ENCODE measurements around the gene BRSK2. TPM values are rescaled to one million over a fixed set of nuclear protein-coding genes. Genes with fewer than 3 reads are reported as not detected.
"Not testable (repeated sequence)": the region's sequence is repeated elsewhere in the genome, so short reads cannot be mapped to it uniquely, and the experiment has no call there.

The BRSK2 gene
- 0.11 and 0.13 TPM in 2 replicates for total RNA-seq (2014; rRNA removed; shearing (Covaris generic))
- not detected in 2 replicates for polyA plus RNA-seq (2016; fragmentation: Nextera tagmentation; extraction: Ambion mirVana)

- no peak within 1 kb of the TSS for H3K27ac ChIP-seq
- no peaks in the 10 kb centered on the region for H3K36me3 ChIP-seq (ENCODE audit: low read depth)
- no peaks in the 10 kb centered on the region for H3K4me1 ChIP-seq (ENCODE audit: insufficient read depth)
- in situ Hi-C loops (cut with MboI): no loop called here
- no peaks in the 10 kb centered on the region for H4K20me1 ChIP-seq (ENCODE audit: insufficient read depth)
- DNase-seq: peak; percentile 18
- no peaks in the 10 kb centered on the region for H3K9me2 ChIP-seq (ENCODE audit: insufficient read depth)
- WGBS, 2 experiments (ENCODE audit: low coverage in 1 of 2, low lambda C conversion rate in 2 of 2, missing lambda C conversion rate in 2 of 2): 9 to 10% methylated on average over 23 to 64 of the region's 119 CpGs
- no peaks in the 10 kb centered on the region for H3K79me2 ChIP-seq (ENCODE audit: insufficient read depth)
- H3F3A ChIP-seq (ENCODE audit: insufficient read depth): 0 out of 2 replicates have a peak, but pooled peaks cover 3% of the 10 kb centered on the region
- peaks cover 14% of the 10 kb centered on the region for H3K27me3 ChIP-seq (replicated peaks; ENCODE audit: insufficient read depth)
- no peaks in the 10 kb centered on the region for H3K9me3 ChIP-seq (ENCODE audit: low read depth)
- H3K9ac ChIP-seq: peak within 1 kb of the TSS; percentile 79
- peak within 1 kb of the TSS; percentile 67 for H3K4me2 ChIP-seq (ENCODE audit: unreplicated experiment)
- TF ChIP-seq EZH2phosphoT487 (IDR thresholded peaks at IDR 0.05; ENCODE audit: insufficient read depth, low read depth) (no peak), EZH2 (IDR thresholded peaks at IDR 0.05; ENCODE audit: insufficient read depth, poor library complexity, severe bottlenecking) (no peak)
- H2AFZ ChIP-seq: peak within 1 kb of the TSS; percentile 81
- H3K4me3 ChIP-seq: peak within 1 kb of the TSS; percentile 68
Measured at GRCh38 chr11:1389932-1390568, at the start of gene BRSK2. TSS of gene BRSK2 (plus strand) at chr11:1389934. CDS start at chr11:1390285, 351 bp downstream.

GRCh38 chr11:1340111-1340510 is 49.6 kb upstream of the BRSK2 start:
- no peak overlapping the region for H3K27ac ChIP-seq
- no peak overlapping the region for H3K4me2 ChIP-seq (ENCODE audit: unreplicated experiment)
- peaks cover 5% of the 10 kb centered on the region; the same call in 1 of the 2 replicates for H3K4me1 ChIP-seq (ENCODE audit: insufficient read depth)
- H3K79me2 ChIP-seq (ENCODE audit: insufficient read depth): no peaks in the 10 kb centered on the region
- H2AFZ ChIP-seq: no peak overlapping the region
- in situ Hi-C loops (cut with MboI): no loop called here
- H3K9ac ChIP-seq: no peak overlapping the region
- no peak overlapping the region for H3K4me3 ChIP-seq
- no peaks in the 10 kb centered on the region for H3K9me2 ChIP-seq (ENCODE audit: insufficient read depth)
- peaks cover 11% of the 10 kb centered on the region; the same call in 1 of the 2 replicates for H3F3A ChIP-seq (ENCODE audit: insufficient read depth)
- H3K36me3 ChIP-seq (ENCODE audit: low read depth): no peaks in the 10 kb centered on the region
- WGBS, 2 experiments (ENCODE audit: low coverage in 1 of 2, low lambda C conversion rate in 2 of 2, missing lambda C conversion rate in 2 of 2): 79 to 82% methylated on average over 12 of the region's 12 CpGs
- no peaks in the 10 kb centered on the region for H4K20me1 ChIP-seq (ENCODE audit: insufficient read depth)
- no peak for DNase-seq
- TF ChIP-seq EZH2phosphoT487 (IDR thresholded peaks at IDR 0.05; ENCODE audit: insufficient read depth, low read depth) (no peak), EZH2 (IDR thresholded peaks at IDR 0.05; ENCODE audit: insufficient read depth, poor library complexity, severe bottlenecking) (no peak)
- 0 out of 2 replicates have a peak, but pooled peaks cover 1% of the 10 kb centered on the region for H3K27me3 ChIP-seq (replicated peaks; ENCODE audit: insufficient read depth)
- H3K9me3 ChIP-seq (ENCODE audit: low read depth): no peaks in the 10 kb centered on the region

- in situ Hi-C loops (cut with MboI); H2AFZ ChIP-seq; H3K9me2 ChIP-seq (ENCODE audit: insufficient read depth); H4K20me1 ChIP-seq (ENCODE audit: insufficient read depth); H3K9me3 ChIP-seq (ENCODE audit: low read depth); H3K9ac ChIP-seq; H3K79me2 ChIP-seq (ENCODE audit: insufficient read depth); H3K27me3 ChIP-seq (replicated peaks; ENCODE audit: insufficient read depth); H3K4me3 ChIP-seq; H3K36me3 ChIP-seq (ENCODE audit: low read depth); H3K4me2 ChIP-seq (ENCODE audit: unreplicated experiment); H3K27ac ChIP-seq; H3K4me1 ChIP-seq (ENCODE audit: insufficient read depth); DNase-seq: not testable (repeated sequence)
- 79 to 89% methylated on average over 10 of the region's 10 CpGs for WGBS, 2 experiments (ENCODE audit: low coverage in 1 of 2, low lambda C conversion rate in 2 of 2, missing lambda C conversion rate in 2 of 2)
- peaks cover 11% of the 10 kb centered on the region; the same call in 1 of the 2 replicates for H3F3A ChIP-seq (ENCODE audit: insufficient read depth)
Measured at GRCh38 chr11:1341226-1341625, 48.5 kb upstream of the BRSK2 start.

- H3K4me1 ChIP-seq (ENCODE audit: insufficient read depth): no peaks in the 10 kb centered on the region
- H3K27me3 ChIP-seq (replicated peaks; ENCODE audit: insufficient read depth): 0 out of 2 replicates have a peak, but pooled peaks cover 4% of the 10 kb centered on the region
- TF ChIP-seq EZH2phosphoT487 (IDR thresholded peaks at IDR 0.05; ENCODE audit: insufficient read depth, low read depth): no peak
- TF ChIP-seq EZH2 (IDR thresholded peaks at IDR 0.05; ENCODE audit: insufficient read depth, poor library complexity, severe bottlenecking): no peak
- no peaks in the 10 kb centered on the region for H3K36me3 ChIP-seq (ENCODE audit: low read depth)
- no peaks in the 10 kb centered on the region for H4K20me1 ChIP-seq (ENCODE audit: insufficient read depth)
- H3K27ac ChIP-seq: no peak overlapping the region
- no peak overlapping the region for H3K4me2 ChIP-seq (ENCODE audit: unreplicated experiment)
- peaks cover 11% of the 10 kb centered on the region; the same call in 1 of the 2 replicates for H3F3A ChIP-seq (ENCODE audit: insufficient read depth)
- no peak overlapping the region for H2AFZ ChIP-seq
- H3K9me3 ChIP-seq (ENCODE audit: low read depth): no peaks in the 10 kb centered on the region
- no peaks in the 10 kb centered on the region for H3K79me2 ChIP-seq (ENCODE audit: insufficient read depth)
- DNase-seq: peak; percentile 65
- in situ Hi-C loops (cut with MboI): no loop called here
- H3K9me2 ChIP-seq (ENCODE audit: insufficient read depth): no peaks in the 10 kb centered on the region
- H3K9ac ChIP-seq: no peak overlapping the region
- no peak overlapping the region for H3K4me3 ChIP-seq
- WGBS, 2 experiments (ENCODE audit: low coverage in 1 of 2, low lambda C conversion rate in 2 of 2, missing lambda C conversion rate in 2 of 2): 49 to 53% methylated on average over 17 of the region's 17 CpGs
Measured at GRCh38 chr11:1341928-1342524, 47.7 kb upstream of the BRSK2 start.

Data from GM23248 (cell line).